Prostate gland (tissue), 2 donors: Measurements from ENCODE around the gene CPM.

ENCODE experiments used
- POLR2A ChIP-seq: fragments of 450-650 bp; IDR thresholded peaks from one replicate; pipeline ENCODE4 v1.6.1; 2016; ENCODE audit warnings: antibody characterized with exemption, mild to moderate bottlenecking
- POLR2AphosphoS5 ChIP-seq: sonication (generic); formaldehyde crosslinking; IDR thresholded peaks from one replicate; pipeline ENCODE4 v1.6.1; 2017; ENCODE audit warnings: antibody characterized with exemption
- TF ChIP-seq, protein P1 (sequence below), 4 experiments: fragments of 200-600 bp in 2 of 4; fragments of 450-650 bp in 2 of 4; sonication (generic) in 2 of 4; IDR thresholded peaks; 1 replicate in 3 of 4; 2 replicates in 1 of 4; pipeline ENCODE4 v1.5.1; 2016 to 2019; ENCODE audit warnings: antibody characterized with exemption in 4 of 4, mild to moderate bottlenecking in 2 of 4, moderate library complexity in 2 of 4

DNA sequence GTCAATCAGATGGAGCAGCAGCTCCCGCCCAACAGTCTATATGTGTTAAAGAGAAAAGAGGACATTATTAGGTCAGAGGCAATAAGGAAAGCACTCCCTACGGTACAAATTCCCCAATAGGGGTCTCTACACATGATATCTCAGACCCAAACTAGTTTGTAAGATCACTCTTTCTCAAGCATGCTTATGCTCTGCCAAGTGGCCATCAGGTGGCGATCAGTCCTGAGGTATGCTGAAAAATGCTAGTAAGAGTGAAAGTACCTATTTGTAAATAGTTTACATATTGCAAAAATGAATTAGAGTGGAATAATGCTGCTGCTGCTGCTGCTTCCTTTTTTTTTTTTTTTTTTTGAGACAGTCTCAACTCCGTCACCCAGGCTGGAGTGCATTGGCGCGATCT, 61.0 kb downstream of the CPM start:
- TF ChIP-seq, protein P1, sequence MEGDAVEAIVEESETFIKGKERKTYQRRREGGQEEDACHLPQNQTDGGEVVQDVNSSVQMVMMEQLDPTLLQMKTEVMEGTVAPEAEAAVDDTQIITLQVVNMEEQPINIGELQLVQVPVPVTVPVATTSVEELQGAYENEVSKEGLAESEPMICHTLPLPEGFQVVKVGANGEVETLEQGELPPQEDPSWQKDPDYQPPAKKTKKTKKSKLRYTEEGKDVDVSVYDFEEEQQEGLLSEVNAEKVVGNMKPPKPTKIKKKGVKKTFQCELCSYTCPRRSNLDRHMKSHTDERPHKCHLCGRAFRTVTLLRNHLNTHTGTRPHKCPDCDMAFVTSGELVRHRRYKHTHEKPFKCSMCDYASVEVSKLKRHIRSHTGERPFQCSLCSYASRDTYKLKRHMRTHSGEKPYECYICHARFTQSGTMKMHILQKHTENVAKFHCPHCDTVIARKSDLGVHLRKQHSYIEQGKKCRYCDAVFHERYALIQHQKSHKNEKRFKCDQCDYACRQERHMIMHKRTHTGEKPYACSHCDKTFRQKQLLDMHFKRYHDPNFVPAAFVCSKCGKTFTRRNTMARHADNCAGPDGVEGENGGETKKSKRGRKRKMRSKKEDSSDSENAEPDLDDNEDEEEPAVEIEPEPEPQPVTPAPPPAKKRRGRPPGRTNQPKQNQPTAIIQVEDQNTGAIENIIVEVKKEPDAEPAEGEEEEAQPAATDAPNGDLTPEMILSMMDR (IDR thresholded peaks at IDR 0.05), result no peak
- no peak for TF ChIP-seq POLR2A
- TF ChIP-seq POLR2AphosphoS5, result no peak
